Thyroid gland (tissue), 4 donors: Measurements from ENCODE around the gene CLDN5. TPM values are rescaled to one million over a fixed set of nuclear protein-coding genes. Genes with fewer than 3 reads are reported as not detected.
"Not testable (repeated sequence)": the region's sequence is repeated elsewhere in the genome, so short reads cannot be mapped to it uniquely, and the experiment has no call there.

Experiments used
- DNase-seq, 2 donors: peaks; one replicate each; pipeline ENCODE4 v3.0.0-alpha.2; 2019
- H3K27ac ChIP-seq, 3 donors: fragments of 200-600 bp; sonication (generic); 1 replicate in 2 of 3; 2 replicates in 1 of 3; pipeline ENCODE4 v1.5.1; 2016 to 2019; ENCODE audit warnings: mild to moderate bottlenecking in 1 of 3, moderate library complexity in 1 of 3
- H3K27me3 ChIP-seq: fragments of 200-600 bp; sonication (generic); one replicate; pipeline ENCODE4 v1.5.1; 2019
- H3K36me3 ChIP-seq, 2 donors: fragments of 200-600 bp; sonication (generic); one replicate each; pipeline ENCODE4 v1.5.1; 2016 to 2019
- H3K4me1 ChIP-seq, 2 donors: fragments of 200-600 bp; sonication (generic); one replicate each; pipeline ENCODE4 v1.5.1; 2017 to 2019
- H3K4me3 ChIP-seq, 3 donors: fragments of 200-600 bp; sonication (generic); replicated peaks in 1 of 3; 1 replicate in 2 of 3; 2 replicates in 1 of 3; pipeline ENCODE4 v1.5.1; 2016; ENCODE audit warnings: mild to moderate bottlenecking in 1 of 3
- H3K9me3 ChIP-seq: fragments of 200-600 bp; sonication (generic); one replicate; pipeline ENCODE4 v1.5.1; 2017
- CTCF ChIP-seq, 6 experiments: fragments of 200-600 bp in 3 of 6; fragments of 450-650 bp in 3 of 6; sonication (generic) in 3 of 6; IDR thresholded peaks; one replicate each; pipeline ENCODE4 v1.5.1; 2016 to 2019; ENCODE audit warnings: antibody characterized with exemption in 6 of 6, mild to moderate bottlenecking in 2 of 6, inconsistent platforms in 1 of 6, moderate library complexity in 1 of 6
- POLR2A ChIP-seq, 2 donors: fragments of 450-650 bp; IDR thresholded peaks; one replicate each; pipeline ENCODE4 v1.6.1; 2017; ENCODE audit warnings: antibody characterized with exemption in 2 of 2, mild to moderate bottlenecking in 2 of 2, moderate library complexity in 1 of 2
- WGBS, 2 donors: methylation state at CpG; one replicate each; pipeline ENCODE4 v1.1.5; 2017; 5-methylcytosine and 5-hydroxymethylcytosine counted together
- intact Hi-C: fragments of 100-400 bp; cut with DNase I; formaldehyde crosslinking; loops from one replicate; pipeline ENCODE4 v1.15.1; 2023
- total RNA-seq, 4 donors: library from RNA; depleted of rRNA; stranded (reverse); fragments of >200 nt; gene quantifications; one replicate each; pipeline ENCODE4 v1.2.3, GENCODE V29; 2016

The CLDN5 gene
- total RNA-seq, 4 donors from 2014 or later: 71.8 to 303 (median 131) TPM

- Histone ChIP-seq H3K36me3 (no peaks in the 10 kb centered on the region), H3K27me3 (no peaks in the 10 kb centered on the region), H3K4me3 (no peak overlapping the region), H3K4me1 (peaks cover 0 to 4% of the 10 kb centered on the region in 2 donors), H3K27ac (no peak overlapping the region), H3K9me3 (no peaks in the 10 kb centered on the region)
- intact Hi-C loops: no loop called here
- no peak for TF ChIP-seq POLR2A (IDR thresholded peaks at IDR 0.05)
- no peak for TF ChIP-seq CTCF (IDR thresholded peaks at IDR 0.05)
- DNase-seq: peak in 1 of 2 donors; percentile 36
- WGBS, 2 donors: 79 to 81% methylated on average over 12 of the region's 12 CpGs
Observed at GRCh38 chr22:19554834-19555404, 30.7 kb upstream of the CLDN5 start.

- intact Hi-C loops: no loop called here
- H3K4me1 ChIP-seq: peaks cover 0 to 4% of the 10 kb centered on the region in 2 donors
- TF ChIP-seq CTCF (IDR thresholded peaks at IDR 0.05): no peak
- no peak for TF ChIP-seq POLR2A (IDR thresholded peaks at IDR 0.05)
- H3K9me3 ChIP-seq: no peaks in the 10 kb centered on the region
- no peak for DNase-seq
- H3K27me3 ChIP-seq: no peaks in the 10 kb centered on the region
- H3K36me3 ChIP-seq: no peaks in the 10 kb centered on the region
- H3K4me3 ChIP-seq: no peak overlapping the region
- no peak overlapping the region for H3K27ac ChIP-seq
- 86 to 87% methylated on average over 2 of the region's 2 CpGs for WGBS, 2 donors
Observed at GRCh38 chr22:19553201-19553600, 29.0 kb upstream of the CLDN5 start.

GRCh38 chr22:19550382-19550781 is 26.2 kb upstream of the CLDN5 start:
- no peaks in the 10 kb centered on the region for H3K36me3 ChIP-seq
- no peak for TF ChIP-seq CTCF (IDR thresholded peaks at IDR 0.05)
- DNase-seq: no peak
- no peaks in the 10 kb centered on the region for H3K9me3 ChIP-seq
- H3K4me1 ChIP-seq: peaks cover 0 to 4% of the 10 kb centered on the region in 2 donors
- intact Hi-C loops: no loop called here
- H3K4me3 ChIP-seq: no peak overlapping the region
- H3K27ac ChIP-seq: no peak overlapping the region
- H3K27me3 ChIP-seq: no peaks in the 10 kb centered on the region
- 88 to 90% methylated on average over 7 of the region's 7 CpGs for WGBS, 2 donors

- Histone ChIP-seq H3K27ac (no peak overlapping the region), H3K36me3 (no peaks in the 10 kb centered on the region), H3K4me3 (no peak overlapping the region), H3K9me3 (no peaks in the 10 kb centered on the region), H3K27me3 (no peaks in the 10 kb centered on the region), H3K4me1 (no peaks in the 10 kb centered on the region)
- WGBS, 2 donors: 82 to 86% methylated on average over 6 to 7 of the region's 7 CpGs
- TF ChIP-seq CTCF (IDR thresholded peaks at IDR 0.05): no peak
- no peak for TF ChIP-seq POLR2A (IDR thresholded peaks at IDR 0.05)
- DNase-seq: no peak
- intact Hi-C loops: no loop called here
Observed at GRCh38 chr22:19549428-19549827, 25.2 kb upstream of the CLDN5 start.

- intact Hi-C loops: no loop called here
Observed at GRCh38 chr22:19548964-19549363, 24.8 kb upstream of the CLDN5 start.

GRCh38 chr22:19548427-19548826 is 24.2 kb upstream of the CLDN5 start:
- DNase-seq, intact Hi-C loops: not testable (repeated sequence)
- 95 to 98% methylated on average over 5 of the region's 5 CpGs for WGBS, 2 donors

More at GRCh38 chr22:19548964-19549363, 24.8 kb upstream of the CLDN5 start:
- H3K27ac ChIP-seq: no peak overlapping the region
- no peak overlapping the region for H3K4me3 ChIP-seq
- TF ChIP-seq POLR2A (IDR thresholded peaks at IDR 0.05) (no peak), CTCF (IDR thresholded peaks at IDR 0.05) (no peak)
- no peaks in the 10 kb centered on the region for H3K9me3 ChIP-seq
- H3K36me3 ChIP-seq: no peaks in the 10 kb centered on the region
- H3K4me1 ChIP-seq: peaks cover 0 to 2% of the 10 kb centered on the region in 2 donors
- DNase-seq: no peak
- 92 to 100% methylated on average over 2 of the region's 2 CpGs for WGBS, 2 donors
- no peaks in the 10 kb centered on the region for H3K27me3 ChIP-seq

More at GRCh38 chr22:19548427-19548826, 24.2 kb upstream of the CLDN5 start:
- H3K4me3 ChIP-seq, H3K36me3 ChIP-seq, H3K27ac ChIP-seq, H3K9me3 ChIP-seq, H3K27me3 ChIP-seq, H3K4me1 ChIP-seq: not testable (repeated sequence)
